Limb (tissue), 2 donors: ENCODE results near the gene DNAI4.
"Not testable (repeated sequence)": the region's sequence is repeated elsewhere in the genome, so short reads cannot be mapped to it uniquely, and the experiment has no call there.

Experiments used
- DNase-seq, 2 donors: peaks; one replicate each; pipeline ENCODE4 v3.0.0-alpha.2; 2016; ENCODE audit errors: extremely low spot score in 2 of 2

The DNAI4 gene

DNA sequence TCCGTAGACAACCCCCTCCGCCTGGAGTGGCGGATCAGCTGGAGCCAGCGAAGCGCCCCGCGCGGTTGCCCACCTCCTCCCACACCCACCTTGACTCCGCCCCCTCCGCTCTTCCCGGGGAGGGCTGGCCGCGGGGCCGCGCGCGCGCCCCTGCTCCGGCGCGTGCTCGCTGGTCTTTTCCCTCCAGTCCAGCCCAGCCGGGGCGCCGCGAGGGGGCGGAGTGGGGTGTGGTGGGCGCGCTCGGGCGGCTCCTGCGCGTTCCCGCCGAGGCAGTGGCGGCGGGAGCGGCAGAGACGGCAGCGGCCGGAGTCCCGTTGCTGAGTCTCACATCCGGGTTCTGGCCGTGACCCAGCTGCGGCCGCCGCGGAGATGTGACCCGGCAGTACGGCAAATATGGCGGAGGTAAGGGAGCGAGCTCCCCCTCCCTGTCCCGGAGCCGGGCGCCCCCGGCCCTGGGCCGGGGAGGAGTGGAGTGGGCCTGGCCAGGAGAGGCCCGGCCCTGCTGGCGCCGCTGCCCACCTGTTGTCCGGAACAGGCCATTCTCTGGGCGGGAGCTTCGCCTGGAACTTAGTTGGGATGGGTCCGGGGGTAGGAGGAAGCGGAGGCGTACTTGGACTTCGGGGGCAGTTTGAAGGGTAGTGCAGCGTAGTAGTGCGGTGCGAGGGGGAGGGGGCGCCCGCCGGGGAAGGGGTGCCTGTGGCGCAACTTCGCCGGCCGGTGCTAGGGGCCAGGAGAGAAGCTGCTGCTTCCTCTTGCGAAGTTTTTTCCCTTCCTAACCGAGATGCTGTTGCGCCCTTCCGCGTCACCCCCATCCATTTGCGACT lies 5.6 kb upstream of the DNAI4 start:
- peak; percentile 93 to 99 for DNase-seq

DNA sequence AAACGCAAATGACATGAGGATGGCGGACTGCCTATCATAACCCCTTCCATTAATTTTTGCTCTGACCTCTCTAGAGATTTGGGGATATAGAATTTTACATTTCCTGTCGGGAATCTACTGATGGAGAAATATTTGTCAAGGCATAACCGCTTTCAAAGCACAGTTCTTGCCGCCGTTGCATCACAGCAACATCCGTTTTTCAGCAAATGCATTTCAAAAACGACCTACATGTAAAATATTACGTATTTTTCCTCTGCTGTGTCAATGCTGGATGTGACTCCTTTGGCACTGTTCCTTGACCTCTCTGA lies 5.0 kb upstream of the DNAI4 start:
- DNase-seq: no peak

DNA sequence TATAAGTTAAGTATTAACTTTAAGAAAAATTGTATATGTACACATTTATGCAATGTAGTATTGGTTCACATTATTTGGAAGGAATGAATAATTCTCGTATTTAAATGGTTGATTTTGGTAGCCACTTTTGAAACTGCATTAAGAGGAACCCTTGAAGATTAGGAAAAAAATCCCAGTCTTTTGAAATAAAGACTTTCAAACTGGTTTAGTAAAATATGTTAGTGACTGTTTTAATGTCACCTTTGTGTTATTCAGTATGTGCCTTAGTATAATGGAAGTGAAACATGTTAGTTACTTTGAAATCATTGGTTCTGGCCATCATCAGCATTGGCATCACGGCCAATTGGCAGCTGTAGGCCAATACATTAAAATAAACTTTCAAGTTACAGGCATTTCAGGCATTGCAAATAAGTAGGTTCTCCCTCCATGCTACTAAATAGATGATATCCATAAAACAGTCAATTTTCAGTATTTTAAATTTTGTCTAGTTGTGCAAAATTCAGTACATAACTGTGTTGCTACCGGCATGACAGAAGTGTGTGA lies 4.6 kb upstream of the DNAI4 start:
- DNase-seq: no peak

DNA sequence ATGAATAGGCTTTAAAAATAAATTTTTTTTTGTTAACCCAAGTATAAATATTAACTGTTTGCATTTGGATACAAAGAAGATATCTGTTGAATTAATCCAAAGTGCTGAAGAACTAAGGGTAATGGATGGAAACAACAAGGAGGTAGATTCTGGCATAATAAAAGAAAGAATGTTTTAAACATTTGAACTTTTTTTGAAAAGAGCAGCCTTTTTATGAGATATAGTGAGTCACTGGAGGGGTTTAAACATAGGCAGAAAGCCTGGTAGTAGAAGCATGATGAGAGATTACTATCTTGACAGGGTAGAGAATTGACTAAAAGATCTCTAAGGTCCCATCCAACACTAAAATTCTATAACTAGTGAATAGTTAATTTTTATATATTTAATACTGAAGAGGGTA lies 2.9 kb upstream of the DNAI4 start:
- DNase-seq: no peak

DNA sequence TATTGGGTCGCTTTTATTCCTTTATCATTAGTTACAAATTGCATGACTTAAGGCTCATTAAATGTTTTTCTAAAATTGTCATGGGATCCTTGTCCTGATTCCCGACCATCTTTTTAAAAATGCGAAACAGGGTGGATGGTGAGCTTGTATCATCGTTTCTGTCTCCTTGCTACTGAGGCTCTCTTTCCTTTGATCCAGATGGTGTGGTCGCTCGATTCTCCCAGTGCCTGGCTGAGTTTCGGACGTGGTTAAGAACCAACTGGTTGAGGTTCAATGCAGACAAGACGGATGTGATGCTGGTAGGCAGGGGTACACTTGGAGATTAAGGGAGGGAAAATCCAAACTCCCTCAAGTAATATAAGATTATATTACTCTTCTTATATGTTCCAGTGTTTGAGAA lies 1.3 kb upstream of the DNAI4 start:
- DNase-seq: no peak

DNA sequence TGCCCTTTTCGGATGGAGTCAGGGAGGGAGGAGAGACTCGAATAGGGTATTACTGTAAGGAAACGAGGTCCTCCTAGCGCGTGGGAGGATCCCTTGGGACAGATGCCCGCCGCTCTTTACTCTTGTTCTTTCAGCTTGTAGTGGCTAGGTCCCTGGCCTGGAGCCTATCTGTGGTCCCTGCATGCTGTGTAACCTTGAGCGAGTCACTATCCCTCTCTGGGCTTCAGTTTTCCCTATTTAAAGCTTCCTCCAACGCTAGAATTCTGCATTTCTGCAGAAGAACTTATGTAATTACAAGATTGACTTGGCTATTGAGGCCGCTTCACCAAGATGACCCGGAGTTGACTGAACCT lies 878 bp upstream of the DNAI4 start:
- no peak for DNase-seq

DNA sequence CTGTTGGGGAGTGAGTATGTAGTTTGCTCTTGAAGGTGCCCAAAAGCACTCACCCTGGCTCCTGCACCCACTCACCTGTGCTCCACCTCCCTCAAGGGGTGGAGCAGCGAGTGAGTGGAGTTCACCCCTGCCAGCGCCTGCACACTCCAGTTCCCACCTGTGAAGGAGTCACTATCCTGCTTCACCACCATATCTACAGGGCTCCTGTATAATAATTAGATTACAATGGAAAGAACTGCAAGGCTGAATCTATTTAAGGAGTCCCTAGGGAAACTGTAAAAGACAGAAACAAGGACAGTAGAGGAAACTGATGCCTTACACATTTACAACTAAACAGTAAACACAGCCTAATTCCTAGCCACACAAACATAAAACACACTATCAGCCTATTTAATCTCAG lies 4.1 kb downstream of the DNAI4 start:
- DNase-seq: no peak

DNA sequence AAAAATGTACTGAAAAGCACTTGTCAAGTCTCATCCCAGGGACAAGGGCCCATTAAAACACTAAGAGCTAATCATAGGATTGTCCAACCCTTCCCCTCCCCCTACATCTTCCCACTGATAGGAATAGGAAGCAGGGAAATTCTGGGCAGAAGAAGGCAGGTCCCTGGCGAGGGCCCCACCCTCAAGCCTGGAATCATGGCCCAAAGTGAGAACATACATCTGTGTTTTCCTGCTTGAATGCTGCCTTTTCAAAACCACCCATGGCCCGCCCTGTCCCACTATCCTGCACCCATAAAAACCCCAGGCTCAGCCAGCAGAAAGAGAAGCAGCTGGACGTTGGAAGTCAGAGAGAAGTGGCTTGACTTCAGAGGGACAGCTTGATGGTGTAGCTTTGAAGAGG lies 4.8 kb downstream of the DNAI4 start:
- no peak for DNase-seq

DNA sequence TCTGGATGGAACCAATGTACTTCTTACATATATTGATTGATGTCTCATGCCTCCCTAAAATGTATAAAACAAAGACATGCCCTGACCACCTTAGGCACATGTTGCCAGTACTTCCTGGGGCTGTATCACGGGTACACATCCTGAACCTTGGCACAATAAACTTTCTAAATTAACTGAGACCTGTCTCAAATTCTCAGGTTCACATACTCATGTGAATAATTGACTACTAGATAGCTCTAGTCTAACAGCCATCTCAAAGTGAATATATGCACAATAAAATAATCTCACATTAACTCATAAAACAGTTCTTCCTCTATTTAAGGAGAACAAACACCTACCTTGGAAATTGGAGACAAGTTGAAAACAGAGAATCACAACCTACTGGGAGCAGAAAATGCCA lies 5.6 kb downstream of the DNAI4 start:
- no peak for DNase-seq

DNA sequence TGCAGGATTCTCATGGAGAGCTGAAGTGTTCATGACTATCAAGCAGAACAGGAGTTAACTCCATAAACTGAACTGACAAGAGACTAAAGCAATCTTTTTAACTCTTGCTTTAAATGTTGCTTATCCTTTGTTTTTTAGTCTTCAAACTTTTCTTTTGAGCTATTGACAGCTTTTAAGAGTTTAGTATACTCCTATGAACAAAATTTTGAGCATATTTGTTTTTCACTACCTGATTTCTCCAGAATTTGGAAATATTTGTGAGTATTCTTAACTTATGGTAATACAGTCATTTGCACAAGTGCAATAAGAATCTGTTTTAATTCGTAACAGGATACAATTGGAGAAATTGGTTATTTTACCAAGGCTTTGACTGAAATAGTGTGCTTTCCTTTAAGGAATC lies 7.2 kb downstream of the DNAI4 start:
- DNase-seq: no peak

DNA sequence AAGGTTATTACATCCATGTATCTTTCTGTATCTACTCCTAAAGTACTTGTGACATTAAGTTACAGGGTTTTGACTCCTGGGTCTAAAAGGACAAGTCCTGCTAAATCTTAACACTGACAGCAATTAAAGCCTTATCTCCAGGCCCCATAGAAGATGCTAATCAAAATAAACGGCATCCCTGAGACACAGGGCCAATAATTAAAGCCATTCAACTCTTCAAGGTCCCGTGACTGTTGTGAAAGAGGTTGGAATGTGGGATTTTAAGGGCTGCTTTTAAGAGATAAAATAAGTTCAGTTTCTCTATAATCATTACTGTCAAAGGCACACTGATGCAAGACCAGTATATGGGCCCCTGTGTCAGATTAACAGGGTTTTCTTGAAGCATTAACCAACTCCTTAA lies 8.3 kb downstream of the DNAI4 start:
- DNase-seq: no peak

DNA sequence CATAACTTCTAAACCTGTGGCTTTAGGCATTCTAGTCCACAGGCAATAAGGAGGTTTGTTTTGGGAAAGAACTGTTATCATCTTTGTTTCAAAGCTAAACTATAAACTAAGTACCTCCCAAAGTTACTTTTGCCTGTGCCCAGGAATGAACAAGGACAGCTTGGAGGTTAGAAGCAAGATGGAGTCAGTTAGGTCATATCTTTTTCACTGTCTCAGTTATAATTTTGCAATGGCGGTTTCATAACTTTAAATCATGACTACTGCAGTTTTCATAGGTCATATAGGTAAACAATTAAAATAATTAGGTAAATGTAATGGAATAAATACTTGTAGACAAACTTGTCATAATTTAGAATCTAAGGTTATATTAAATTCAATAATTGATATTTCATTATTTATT lies 9.5 kb downstream of the DNAI4 start:
- not testable (repeated sequence) for DNase-seq

DNA sequence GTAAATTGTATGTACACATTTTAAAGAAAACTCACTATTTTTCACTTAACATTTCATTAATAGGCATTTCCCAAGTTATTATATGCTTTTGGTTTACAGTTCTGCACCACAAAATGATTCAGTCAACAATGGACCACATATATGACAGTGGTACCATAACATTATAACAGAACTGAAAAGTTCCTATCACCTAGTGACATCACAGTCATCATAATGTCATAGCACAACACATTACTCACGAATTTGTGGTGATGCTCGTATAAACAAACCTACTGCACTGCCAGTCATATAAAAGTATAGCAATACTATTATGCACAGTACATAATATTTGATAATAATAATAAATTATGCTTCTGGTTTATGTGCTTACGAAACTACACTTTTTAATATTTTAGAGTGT lies 30.9 kb downstream of the DNAI4 start:
- no peak for DNase-seq

DNA sequence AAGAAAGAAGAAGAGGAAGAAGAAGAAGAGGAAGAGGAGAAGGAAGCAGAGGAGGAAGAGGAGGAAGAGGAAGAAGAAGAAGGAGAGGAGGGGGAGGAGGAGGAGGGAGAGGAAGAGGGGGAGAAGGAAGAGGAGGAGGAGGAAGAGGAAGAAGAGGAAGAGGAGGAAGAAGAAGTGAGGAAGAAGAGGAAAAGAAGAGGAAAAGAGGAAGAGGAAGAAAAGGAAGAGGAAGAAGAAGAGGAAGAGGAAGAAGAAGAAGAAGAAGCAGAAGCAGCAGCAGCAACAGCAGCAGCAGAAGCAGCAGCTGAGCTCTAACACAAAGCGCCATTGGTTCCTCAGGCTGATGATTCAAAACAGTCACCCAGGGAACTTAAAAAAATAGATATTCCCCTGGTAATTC lies 34.0 kb downstream of the DNAI4 start:
- no peak for DNase-seq

DNA sequence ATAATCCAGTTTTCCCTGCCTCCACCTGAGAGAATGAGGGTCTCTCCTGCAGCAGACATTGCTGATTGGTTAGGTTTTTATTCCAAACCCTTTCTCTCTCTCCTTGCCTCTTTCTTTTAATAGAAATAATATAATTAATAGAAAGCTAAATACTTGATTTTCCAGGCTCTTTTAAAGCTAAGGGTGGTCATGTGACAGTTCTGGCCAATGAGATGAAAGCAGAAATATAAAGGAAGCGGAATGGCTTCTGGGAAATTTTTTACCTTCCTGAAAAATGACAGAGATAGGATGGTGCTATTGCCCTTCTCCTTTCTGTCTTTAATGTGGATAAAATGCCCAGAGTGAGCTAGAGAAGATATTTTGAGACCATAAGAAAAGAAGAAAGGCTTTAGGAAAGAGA lies 35.6 kb downstream of the DNAI4 start:
- no peak for DNase-seq

DNA sequence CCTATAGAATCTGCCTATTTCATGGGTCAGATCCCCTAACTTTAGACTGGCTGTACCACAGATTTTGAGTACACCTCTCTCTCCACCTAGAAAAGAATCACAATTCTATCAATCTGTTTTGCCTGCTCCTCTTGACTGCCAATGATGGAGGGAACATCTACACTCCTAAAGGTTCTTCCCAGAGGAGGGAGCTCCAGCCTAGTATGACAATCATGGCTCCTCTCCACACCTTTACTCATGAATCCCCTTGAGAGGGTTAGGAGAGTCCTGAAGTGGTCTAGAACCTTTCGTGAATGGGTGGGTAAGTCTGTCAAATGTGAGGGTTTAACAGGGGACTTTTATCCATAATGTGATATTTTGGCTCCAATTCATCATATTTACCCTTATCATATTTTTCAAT lies 48.0 kb downstream of the DNAI4 start:
- DNase-seq: no peak

DNA sequence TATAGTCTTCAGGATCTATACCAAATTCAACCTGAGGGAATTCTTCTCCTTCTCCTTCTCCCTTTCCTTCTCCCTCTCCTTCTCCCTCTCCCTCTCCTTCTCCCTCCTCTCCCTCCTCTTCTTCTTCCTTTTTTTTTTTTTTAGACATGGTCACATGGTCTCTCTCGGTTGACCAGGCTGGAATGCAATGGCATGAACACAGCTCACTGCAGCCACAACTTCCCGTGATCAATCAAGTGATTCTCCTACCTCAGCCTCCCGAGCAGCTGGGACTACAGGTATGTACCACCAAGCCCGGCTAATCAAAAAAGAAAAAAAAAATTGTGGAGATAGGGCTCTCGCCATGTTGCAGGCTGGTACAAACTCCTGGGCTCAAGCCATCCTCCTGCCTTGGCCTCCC lies 51.5 kb downstream of the DNAI4 start:
- no peak for DNase-seq

DNA sequence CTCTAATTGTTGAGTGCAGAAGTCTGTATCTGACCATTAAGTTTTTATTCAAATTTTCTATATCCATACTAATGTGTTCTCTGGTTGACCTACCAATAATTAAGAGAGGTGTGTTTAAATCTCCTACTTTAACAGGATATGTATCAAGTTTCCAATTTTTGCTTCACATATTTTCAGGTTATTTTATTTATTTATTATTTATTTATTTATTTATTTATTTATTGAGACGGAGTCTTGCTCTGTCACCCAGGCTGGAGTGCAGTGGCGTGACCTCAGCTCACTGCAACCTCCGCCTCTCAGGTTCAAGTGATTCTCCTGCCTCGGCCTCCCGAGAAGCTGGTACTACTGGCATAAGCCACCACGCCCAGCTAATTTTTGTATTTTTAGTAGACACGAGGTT lies 52.6 kb downstream of the DNAI4 start:
- not testable (repeated sequence) for DNase-seq

DNA sequence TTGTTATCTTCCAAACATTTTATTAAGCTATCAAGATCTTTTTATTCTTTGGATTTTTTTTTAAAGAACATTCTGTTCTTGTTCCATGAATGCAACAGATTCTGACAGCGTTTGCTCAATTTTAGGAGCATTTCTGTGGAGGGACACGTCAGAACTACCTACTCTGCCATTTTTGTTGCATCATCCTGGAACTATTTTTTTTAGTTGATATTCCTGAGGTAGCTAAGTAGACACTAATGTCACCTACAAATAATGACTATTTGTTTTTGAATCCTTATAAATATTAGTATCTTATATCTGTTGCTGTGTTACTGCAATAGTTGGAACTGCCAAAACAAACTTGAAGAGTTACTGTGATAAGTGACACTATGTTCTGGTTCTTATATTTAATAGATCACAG lies 57.2 kb downstream of the DNAI4 start:
- no peak for DNase-seq

DNA sequence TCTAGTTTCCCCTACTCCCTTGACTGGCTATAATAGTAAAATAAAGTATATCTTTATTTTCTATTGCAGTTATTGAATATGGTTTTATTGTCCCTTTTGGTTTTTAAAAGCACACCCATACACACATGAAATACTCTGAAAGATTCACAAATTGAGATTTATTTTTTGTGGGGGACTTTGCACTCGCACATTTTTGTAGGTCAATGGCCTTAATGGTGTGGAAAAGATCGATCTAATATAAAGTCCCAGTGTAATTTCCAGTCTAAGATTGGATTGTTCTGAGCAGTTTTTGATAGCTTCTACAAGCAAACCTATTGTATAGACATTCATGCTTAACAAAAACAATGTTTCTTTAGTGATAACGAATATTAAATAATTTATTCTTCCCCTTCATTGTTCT lies 64.1 kb downstream of the DNAI4 start:
- DNase-seq: no peak

DNA sequence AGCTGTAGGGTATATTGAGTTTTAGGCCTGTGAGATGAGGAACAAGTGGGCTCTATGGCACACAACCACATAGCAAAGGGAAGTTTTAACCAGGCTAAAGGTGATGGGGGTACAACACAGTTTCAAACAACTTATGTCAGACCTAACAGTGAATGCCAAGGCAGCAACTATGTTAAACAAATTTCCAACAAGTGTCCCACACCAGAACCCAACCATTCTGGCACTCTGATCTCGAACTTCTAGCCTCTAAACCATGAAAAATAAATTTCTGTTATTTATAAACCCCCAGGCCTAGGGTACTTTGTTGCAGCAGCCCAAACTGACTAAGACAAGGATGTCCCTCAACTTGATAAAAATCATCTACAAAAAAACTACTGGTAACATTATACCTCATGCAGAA lies 71.3 kb downstream of the DNAI4 start:
- no peak for DNase-seq

DNA sequence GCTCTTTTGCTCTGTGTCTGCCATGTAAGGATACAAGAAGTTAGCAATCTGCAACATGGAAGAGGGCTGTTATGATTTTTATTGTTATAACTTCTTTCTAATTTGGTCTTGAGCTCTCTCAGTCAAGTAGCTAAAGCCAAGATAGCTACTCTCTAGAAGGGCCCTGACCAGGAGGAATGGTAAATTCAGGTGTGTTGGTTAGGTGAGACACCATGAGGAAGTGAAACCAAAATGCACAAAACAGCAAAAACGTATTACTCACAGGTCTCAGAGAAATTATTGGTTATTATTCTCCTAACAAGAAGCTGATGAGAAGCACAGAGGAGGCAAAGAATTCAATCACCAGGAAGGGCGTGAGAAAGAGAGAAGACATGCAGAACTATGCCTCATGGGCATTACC lies 71.8 kb downstream of the DNAI4 start:
- DNase-seq: no peak

DNA sequence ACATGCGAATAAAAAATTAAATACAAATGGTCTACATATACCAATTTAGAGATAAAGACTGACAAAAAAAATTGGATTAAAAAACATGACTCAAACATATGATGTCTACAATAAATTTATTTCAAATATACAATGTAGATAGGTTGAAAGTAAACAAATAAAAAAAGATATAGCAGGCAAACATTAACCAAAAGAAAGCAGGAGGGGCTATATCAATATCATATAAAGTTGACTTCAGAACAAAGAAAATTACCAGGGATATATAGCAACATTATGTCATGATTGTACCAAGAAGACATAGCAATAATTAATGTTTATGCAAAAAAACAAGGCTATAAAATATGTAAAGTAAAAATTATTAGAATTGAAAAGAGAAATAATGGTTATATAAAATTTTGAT lies 73.7 kb downstream of the DNAI4 start:
- DNase-seq: no peak

DNA sequence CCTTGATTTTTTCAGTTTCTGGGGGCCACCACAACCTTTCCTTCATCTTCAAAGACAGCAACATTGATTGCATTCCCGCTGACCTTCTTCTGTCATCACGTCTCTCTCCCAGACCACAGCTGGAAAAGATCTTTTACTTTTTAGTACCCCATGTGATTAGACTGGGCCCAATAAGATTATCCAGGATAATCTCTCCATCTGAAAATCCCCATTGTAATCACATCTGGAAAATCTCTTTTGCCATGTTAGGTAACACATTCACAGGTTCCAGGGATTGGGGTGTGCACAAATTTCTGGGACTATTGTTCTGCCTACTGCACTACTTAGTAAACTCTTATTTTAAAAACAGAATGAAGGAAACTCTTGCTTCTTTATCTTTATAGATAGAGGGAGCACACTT lies 76.5 kb downstream of the DNAI4 start:
- no peak for DNase-seq
